Activated T-helper 9 cell treated with anti-CD3 and anti-CD28 coated beads, Interleukin-2, amount 50 U/mL, for 16 hours (primary cell): ENCODE results near the gene EPHA6.
"Not testable (repeated sequence)": the region's sequence is repeated elsewhere in the genome, so short reads cannot be mapped to it uniquely, and the experiment has no call there.

ENCODE experiments used
- DNase-seq: peaks from one replicate; pipeline ENCODE4 v3.0.0-alpha.2; 2020; ENCODE audit warnings: low read depth

The EPHA6 gene

DNA sequence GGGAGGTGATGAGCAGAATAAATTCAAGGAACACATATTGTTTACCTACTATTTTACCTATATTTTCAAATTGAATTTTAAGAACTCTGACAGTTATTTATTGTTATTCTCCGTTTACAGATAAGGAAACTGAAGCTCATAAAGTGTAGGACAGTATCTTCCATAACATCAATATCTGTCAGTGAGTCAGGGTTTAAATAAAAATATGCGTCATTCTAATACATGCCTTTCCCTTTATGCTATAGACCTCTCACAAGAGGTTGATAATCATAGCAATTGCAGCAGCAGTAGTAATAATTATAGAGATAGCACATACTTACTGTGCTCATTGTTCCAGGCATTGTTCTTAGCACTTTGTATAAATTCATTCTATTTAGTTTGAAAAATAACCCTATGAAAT is 101.1 kb downstream of the EPHA6 start:
- no peak for DNase-seq

DNA sequence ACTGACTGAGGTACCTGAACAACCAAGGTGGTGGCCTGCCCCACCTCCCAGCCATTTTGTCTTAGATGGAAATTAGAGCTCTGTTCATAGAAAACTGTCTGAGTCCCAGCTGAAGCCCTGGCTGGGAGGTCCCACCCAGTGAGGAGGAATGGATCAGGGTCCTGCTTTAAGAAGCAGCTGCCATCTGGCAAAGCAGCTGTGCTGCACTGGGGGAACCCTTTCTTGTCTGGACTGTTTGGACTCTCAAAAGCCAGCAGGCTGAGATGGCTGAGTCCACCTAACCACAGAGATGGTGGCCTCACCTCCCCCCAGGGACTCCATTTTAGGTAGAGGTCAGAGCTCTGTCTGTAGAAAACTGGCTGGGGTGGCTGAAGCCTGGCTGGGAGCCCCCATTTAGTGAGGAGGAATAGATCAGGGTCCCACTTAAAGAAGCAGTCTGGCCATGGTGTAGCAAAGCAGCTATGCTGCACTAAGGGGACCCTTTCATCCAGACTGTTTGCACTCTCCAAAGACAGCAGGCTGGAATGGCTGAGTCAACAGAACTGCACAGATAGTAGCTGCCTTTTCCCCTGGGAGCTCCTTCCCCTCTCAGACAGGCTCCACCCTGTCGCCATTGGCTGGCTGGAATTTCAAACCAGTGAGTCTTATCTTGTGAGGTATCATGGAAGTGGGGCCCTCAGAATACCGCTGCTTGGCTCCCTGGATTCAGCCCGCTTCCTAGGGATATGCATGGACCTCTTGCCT is 116.9 kb downstream of the EPHA6 start:
- no peak for DNase-seq

DNA sequence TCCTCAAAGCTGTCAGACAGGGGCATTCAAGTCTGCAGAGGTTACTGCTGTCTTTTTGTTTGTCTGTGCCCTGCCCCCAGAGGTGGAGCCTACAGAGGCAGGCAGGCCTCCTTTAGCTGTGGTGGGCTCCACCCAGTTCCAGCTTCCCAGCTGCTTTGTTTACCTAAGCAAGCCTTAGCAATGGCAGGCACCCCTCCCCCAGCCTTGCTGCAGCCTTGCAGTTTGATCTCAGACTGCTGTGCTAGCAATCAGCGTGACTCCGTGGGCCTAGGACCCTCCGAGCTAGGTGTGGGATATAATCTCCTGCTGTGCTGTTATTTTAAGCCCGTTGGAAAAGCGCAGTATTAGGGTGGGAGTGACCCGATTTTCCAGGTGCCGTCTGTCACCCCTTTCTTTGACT is 127.7 kb downstream of the EPHA6 start:
- not testable (repeated sequence) for DNase-seq

- no peak for DNase-seq
These were observed 144.5 kb downstream of the EPHA6 start for GRCh38 chr3:96958856-96959255.

DNA sequence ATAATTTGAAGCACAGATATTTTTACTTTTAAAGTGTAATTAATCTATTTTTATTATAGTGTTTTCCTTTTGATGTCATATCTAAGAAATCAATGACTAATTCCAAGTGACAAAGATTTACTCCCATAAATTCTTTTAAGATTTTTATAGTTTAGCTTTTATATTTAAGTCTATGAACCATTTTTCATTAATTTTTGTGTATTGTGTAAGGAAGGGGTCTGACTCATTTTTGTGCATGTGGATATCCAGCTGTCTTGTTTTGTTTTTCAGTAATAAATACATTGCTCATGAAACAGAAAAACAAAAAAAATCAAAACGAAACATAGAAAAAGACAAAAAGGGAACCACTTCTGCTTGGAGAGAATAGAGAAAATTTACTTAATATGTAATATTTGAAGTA is 145.1 kb downstream of the EPHA6 start:
- DNase-seq = no peak

- DNase-seq = no peak
These were observed 145.7 kb downstream of the EPHA6 start for GRCh38 chr3:96959901-96960641.

- no peak for DNase-seq
These were observed 146.4 kb downstream of the EPHA6 start for GRCh38 chr3:96960661-96961330.

GRCh38 chr3:96961576-96961975 is 147.2 kb downstream of the EPHA6 start:
- DNase-seq = no peak

GRCh38 chr3:96966181-96966929 is 152.0 kb downstream of the EPHA6 start:
- no peak for DNase-seq

GRCh38 chr3:96970211-96970610 is 155.8 kb downstream of the EPHA6 start:
- DNase-seq = no peak

GRCh38 chr3:96977671-96978070 is 163.3 kb downstream of the EPHA6 start:
- DNase-seq = no peak

DNA sequence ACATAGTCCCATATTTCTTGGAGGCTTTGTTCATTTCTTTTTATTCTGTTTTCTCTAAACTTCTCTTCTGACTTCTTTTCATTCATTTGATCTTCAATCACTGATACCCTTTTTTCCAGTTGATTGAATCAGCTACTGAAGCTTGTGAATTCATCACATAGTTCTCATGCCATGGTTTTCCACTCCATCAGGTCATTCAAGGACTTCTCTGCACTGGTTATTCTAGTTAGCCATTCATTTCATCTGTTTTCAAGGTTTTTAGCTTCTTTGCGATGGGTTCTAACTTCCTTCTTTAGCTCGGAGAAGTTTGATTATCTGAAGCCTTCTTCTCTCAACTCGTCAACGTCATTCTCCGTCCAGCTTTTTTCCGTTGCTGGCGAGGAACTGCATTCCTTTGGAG is 169.3 kb downstream of the EPHA6 start:
- DNase-seq = not testable (repeated sequence)

DNA sequence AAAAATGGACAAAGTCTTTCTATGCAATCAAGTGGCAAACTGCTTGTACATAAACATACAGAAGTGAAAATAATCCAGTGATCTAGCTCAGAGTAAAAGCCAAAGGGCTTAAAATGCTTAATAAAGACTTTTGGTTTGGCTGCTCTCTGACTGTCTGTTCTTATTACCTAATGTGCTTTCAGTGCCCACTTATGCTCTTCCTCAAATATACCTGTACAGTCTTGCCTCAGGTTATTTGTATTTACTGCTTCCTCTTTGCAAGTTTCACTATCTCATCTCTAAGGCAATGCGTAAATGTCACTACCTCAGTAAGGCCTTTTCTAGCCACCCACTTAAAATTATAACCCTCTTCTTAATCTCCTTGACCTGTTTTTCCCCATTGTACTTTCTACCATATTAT is 171.8 kb downstream of the EPHA6 start:
- DNase-seq = no peak

- DNase-seq = no peak
These were observed 176.8 kb downstream of the EPHA6 start for GRCh38 chr3:96991231-96991630.

DNA sequence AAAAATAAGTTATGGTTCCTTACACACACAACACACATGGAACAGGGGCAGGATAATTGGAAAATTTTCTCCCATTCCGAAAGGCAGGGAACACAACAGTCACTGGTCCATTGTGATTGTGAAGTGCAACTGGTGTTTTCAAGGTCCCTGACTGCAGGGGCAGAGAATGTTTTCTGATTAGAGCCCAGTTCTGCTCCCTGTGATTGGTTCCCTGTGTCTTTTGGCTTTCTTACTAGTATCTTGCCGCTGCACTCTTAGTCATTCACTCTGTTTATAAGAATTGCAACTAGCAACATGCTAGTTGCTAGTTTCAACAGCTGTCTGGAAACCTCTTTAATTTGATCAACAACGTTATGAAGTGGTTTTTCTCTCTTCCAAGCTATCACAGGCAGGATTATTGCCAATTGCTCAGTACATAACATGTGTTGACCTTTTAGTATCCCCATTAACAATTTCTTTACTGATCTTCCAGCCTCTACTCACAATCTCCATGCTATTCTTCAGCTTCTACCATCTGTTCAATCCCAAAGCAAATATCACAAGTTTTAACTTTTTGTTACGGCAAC is 177.5 kb downstream of the EPHA6 start:
- no peak for DNase-seq

GRCh38 chr3:96994988-96995387 is 180.6 kb downstream of the EPHA6 start:
- no peak for DNase-seq

DNA sequence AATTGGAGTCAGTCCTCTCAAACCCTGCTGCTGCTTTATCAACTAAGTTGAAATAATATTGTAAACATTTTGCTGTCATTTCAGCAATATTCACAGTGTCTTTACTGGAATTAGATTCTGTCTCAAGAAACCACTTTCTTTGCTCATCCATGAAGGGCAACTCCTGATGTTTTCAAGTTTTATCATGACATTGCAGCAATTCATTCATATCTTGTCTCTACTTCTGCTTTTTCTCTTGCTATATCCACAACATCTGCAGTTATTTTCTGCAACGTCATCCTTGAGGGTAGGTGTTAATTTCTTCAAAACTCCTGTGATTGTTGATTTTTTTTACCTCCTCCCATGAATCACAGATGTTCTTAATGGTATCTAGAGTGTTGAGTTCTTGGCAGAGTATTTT is 181.6 kb downstream of the EPHA6 start:
- DNase-seq = no peak

- DNase-seq = no peak
These were observed 187.2 kb downstream of the EPHA6 start for GRCh38 chr3:97001611-97002010.

- no peak for DNase-seq
These were observed 195.1 kb downstream of the EPHA6 start for GRCh38 chr3:97009427-97010019.

DNA sequence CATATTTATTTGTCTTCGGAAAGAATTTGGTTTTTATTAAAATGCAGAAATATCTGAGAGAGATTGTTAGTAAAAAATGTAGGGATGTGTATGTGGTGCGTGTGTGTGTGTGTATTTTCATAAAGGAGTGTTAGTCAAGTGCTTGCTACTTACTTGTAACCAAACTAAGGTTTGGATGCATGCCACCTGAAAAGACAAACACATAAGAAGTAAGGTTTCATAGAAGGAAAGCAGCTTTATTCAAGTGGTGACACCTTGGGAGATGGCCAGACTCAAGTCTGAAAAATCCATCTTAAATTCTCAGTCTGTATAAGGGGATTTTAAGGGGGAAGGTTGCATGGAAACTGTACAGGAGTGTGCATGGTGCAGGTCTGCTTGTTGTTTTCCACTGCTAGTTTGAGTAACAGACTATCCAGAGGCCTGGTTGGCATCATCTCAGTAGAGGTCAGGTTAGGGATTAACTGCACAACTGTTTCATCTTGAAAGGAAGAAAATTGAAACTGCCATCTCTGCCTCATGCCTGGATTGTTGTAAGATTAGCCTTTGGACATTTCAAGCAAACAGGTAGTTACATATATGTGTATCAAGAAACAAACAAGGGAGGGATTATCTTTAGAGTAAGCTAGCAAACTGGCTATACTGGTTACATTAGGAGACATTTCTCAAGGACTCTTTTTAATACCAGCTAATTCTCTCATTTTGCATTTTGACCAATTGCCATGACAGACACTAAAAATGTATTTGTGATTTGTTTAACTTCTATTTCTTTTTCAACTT is 196.7 kb downstream of the EPHA6 start:
- DNase-seq = no peak

DNA sequence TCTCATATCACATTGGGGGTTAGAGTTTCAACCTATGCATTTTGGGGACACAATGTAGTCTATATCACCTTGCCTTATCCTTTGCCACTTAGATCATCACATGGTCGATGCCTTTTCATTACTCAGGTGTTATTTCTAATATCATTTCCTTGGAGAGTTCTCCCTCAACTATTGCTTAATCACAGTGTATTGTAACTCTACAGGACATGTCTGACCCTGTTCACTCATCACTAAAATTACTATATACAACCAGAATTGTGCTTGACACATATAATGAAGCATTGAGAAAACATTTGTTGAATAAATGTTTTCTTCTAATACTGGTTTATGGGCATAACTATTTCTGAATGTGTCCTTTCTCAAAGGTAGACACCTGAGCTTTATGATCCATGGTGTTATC is 207.4 kb downstream of the EPHA6 start:
- DNase-seq = no peak
